ENCODE measurements around the gene LCORL.

DNA sequence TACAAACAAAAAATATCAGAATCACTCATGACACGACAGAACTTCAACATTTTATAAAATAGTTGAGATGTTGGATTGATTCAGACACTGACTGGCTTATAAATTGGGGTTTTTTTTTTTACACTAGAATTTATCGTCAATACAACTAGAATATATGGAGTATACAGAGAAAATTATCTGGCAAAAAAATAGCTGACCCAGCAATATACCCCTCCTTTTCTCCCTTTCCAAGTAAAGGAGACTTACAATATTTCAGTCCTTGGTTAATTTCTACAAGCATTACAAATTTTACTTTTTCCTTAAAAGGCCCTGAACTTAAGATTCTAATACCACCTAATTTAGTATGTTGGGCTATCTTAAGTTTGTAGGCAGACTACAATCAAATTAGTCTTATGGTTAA, 76.3 kb downstream of the LCORL start:
- no peak for TF ChIP-seq EZH2 (optimal IDR thresholded peaks at IDR 0.05; ENCODE audit: low read depth, low read length)
- TF ChIP-seq, protein P1, sequence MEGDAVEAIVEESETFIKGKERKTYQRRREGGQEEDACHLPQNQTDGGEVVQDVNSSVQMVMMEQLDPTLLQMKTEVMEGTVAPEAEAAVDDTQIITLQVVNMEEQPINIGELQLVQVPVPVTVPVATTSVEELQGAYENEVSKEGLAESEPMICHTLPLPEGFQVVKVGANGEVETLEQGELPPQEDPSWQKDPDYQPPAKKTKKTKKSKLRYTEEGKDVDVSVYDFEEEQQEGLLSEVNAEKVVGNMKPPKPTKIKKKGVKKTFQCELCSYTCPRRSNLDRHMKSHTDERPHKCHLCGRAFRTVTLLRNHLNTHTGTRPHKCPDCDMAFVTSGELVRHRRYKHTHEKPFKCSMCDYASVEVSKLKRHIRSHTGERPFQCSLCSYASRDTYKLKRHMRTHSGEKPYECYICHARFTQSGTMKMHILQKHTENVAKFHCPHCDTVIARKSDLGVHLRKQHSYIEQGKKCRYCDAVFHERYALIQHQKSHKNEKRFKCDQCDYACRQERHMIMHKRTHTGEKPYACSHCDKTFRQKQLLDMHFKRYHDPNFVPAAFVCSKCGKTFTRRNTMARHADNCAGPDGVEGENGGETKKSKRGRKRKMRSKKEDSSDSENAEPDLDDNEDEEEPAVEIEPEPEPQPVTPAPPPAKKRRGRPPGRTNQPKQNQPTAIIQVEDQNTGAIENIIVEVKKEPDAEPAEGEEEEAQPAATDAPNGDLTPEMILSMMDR (IDR thresholded peaks at IDR 0.05; ENCODE audit: low read length): no peak
- no peak for TF ChIP-seq EZH2phosphoT487 (IDR thresholded peaks at IDR 0.05; ENCODE audit: low read length)

All from MM.1S (cell line).